ENCODE measurements around the gene SEMA5B. TPM values are rescaled to one million over a fixed set of nuclear protein-coding genes. Genes with fewer than 3 reads are reported as not detected.

SEMA5B gene
- polyA plus RNA-seq, 1 of the 3 experiments (the other 2 are of a cell fraction) = 0.43 TPM

GRCh38 chr3:123075359-123075758 is 47.8 kb upstream of the SEMA5B start:
- DNase-seq = no peak

DNA sequence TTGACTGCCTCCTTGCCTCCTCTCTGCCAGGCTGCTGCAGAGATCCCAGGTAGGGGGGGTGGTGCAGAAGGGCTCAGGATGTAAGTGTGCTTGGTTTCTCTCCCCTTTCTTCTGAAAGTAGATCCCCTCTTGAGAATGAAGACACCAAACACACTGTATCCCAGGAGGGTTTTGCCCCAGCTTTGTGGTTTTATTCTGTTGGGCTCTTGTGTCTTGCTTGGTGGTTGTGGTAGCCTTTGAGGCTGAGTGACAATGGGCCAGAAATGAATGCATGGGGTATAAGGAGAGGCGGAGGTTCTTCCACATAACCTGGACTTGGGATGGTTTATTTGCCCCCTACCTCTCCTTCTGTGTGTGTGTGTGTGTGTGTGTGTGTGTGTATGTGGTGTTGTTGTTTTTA is 45.0 kb upstream of the SEMA5B start:
- Histone ChIP-seq H3K79me2 (ENCODE audit: insufficient read depth) (peaks cover 100% of the 10 kb centered on the region), H2AFZ (ENCODE audit: low read depth) (no peak overlapping the region), H4K20me1 (ENCODE audit: insufficient read depth) (peaks cover 73% of the 10 kb centered on the region), H3K4me1 (ENCODE audit: control insufficient read depth in 1 of 2, insufficient read depth in 2 of 2, low read depth in 1 of 2, low read length in 1 of 2) (peaks cover 16 to 61% of the 10 kb centered on the region in 2 experiments; a peak in 3 of 4 replicates), H3K36me3 (replicated peaks in 1 of 2; ENCODE audit: control insufficient read depth in 1 of 2, insufficient read depth in 2 of 2, low read length in 1 of 2) (no peaks in the 10 kb centered on the region), H3K4me3 (ENCODE audit: low read depth in 2 of 2, low read length in 1 of 2) (no peak overlapping the region), H3F3A (replicated peaks; ENCODE audit: insufficient read depth) (peaks cover 4% of the 10 kb centered on the region), H3K9me2 (no peaks in the 10 kb centered on the region), H3K27me3 (ENCODE audit: insufficient read depth) (no peaks in the 10 kb centered on the region), H3K9ac (no peak overlapping the region), H3K9me3 (no peaks in the 10 kb centered on the region), H3K27ac (ENCODE audit: low read depth in 2 of 2, low read length in 1 of 2) (no peak overlapping the region), H3K4me2 (no peak overlapping the region)
- 100% methylated on average over 1 of the region's 1 CpG for WGBS (ENCODE audit: low lambda C conversion rate)
- POLR2A ChIA-PET = no interaction called here
- CTCF ChIA-PET = interaction anchor here (1.4 to 1.9 kb wide), 2 partner anchors 8 to 57 kb away, joined by 4 to 13 read pairs; no protein-coding TSS in a partner anchor
- no peak for DNase-seq
- TF ChIP-seq JUND (IDR thresholded peaks at IDR 0.05) (no peak), CHD2 (IDR thresholded peaks at IDR 0.05; ENCODE audit: low read length, partially characterized antibody) (no peak), REST (IDR thresholded peaks at IDR 0.05; ENCODE audit: low read depth, low read length) (no peak), YY1 (IDR thresholded peaks at IDR 0.05; ENCODE audit: low read depth) (no peak)
- TF ChIP-seq, protein P1, sequence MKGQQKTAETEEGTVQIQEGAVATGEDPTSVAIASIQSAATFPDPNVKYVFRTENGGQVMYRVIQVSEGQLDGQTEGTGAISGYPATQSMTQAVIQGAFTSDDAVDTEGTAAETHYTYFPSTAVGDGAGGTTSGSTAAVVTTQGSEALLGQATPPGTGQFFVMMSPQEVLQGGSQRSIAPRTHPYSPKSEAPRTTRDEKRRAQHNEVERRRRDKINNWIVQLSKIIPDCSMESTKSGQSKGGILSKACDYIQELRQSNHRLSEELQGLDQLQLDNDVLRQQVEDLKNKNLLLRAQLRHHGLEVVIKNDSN (IDR thresholded peaks at IDR 0.05; ENCODE audit: borderline replicate concordance, low read depth) = no peak
- TF ChIP-seq, protein P2, sequence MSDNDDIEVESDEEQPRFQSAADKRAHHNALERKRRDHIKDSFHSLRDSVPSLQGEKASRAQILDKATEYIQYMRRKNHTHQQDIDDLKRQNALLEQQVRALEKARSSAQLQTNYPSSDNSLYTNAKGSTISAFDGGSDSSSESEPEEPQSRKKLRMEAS (IDR thresholded peaks at IDR 0.05; ENCODE audit: low read depth) = no peak

More at GRCh38 chr3:123075359-123075758, 47.8 kb upstream of the SEMA5B start:
- H2AFZ ChIP-seq (ENCODE audit: low read depth) = no peak overlapping the region
- peaks cover 18% of the 10 kb centered on the region for H3F3A ChIP-seq (replicated peaks; ENCODE audit: insufficient read depth)
- no peaks in the 10 kb centered on the region for H3K9me2 ChIP-seq
- H4K20me1 ChIP-seq (ENCODE audit: insufficient read depth) = peaks cover 85% of the 10 kb centered on the region
- peaks cover 90% of the 10 kb centered on the region for H3K79me2 ChIP-seq (ENCODE audit: insufficient read depth)
- peak overlapping the region; percentile 19; the same call in 1 of the 2 replicates for H3K4me2 ChIP-seq
- no peak overlapping the region; a peak in 1 of 4 replicates for H3K27ac ChIP-seq (ENCODE audit: low read depth in 2 of 2, low read length in 1 of 2)
- TF ChIP-seq FOSL2 (IDR thresholded peaks at IDR 0.05; ENCODE audit: borderline replicate concordance, low read depth) (peak; percentile 30; the same call in 1 of the 2 replicates), ELF1 (IDR thresholded peaks at IDR 0.05) (no peak), NFIC (IDR thresholded peaks at IDR 0.05; ENCODE audit: borderline replicate concordance) (no peak)
- no peak overlapping the region for H3K9ac ChIP-seq
- H3K9me3 ChIP-seq = no peaks in the 10 kb centered on the region
- no peak overlapping the region for H3K4me3 ChIP-seq (ENCODE audit: low read depth in 2 of 2, low read length in 1 of 2)
- no peaks in the 10 kb centered on the region for H3K36me3 ChIP-seq (replicated peaks in 1 of 2; ENCODE audit: control insufficient read depth in 1 of 2, insufficient read depth in 2 of 2, low read length in 1 of 2)
- no peaks in the 10 kb centered on the region for H3K27me3 ChIP-seq (ENCODE audit: insufficient read depth)
- H3K4me1 ChIP-seq (ENCODE audit: control insufficient read depth in 1 of 2, insufficient read depth in 2 of 2, low read depth in 1 of 2, low read length in 1 of 2) = peaks cover 24 to 53% of the 10 kb centered on the region in 2 experiments
- CTCF ChIA-PET = interaction anchor here (1.0 to 2.1 kb wide), 3 partner anchors 21 to 132 kb away, joined by 3 to 13 read pairs (median 3); no protein-coding TSS in a partner anchor
- 95% methylated on average over 1 of the region's 1 CpG for WGBS (ENCODE audit: low lambda C conversion rate)
- POLR2A ChIA-PET = no interaction called here
